IMR-90 (cell line): ENCODE results near the gene ERGIC1.

ENCODE experiments used
- CEBPB ChIP-seq: IDR thresholded peaks from 2 replicates; pipeline ENCODE4 v1.6.1; 2012; ENCODE audit warnings: low read depth, low read length, improper control_type of control experiment
- CHD1 ChIP-seq: IDR thresholded peaks from 2 replicates; pipeline ENCODE4 v1.6.1; 2012; ENCODE audit warnings: low read depth, low read length, improper control_type of control experiment
- MAFK ChIP-seq: IDR thresholded peaks from 2 replicates; pipeline ENCODE4 v1.6.1; 2012; ENCODE audit warnings: low read depth, low read length, improper control_type of control experiment
- MXI1 ChIP-seq: IDR thresholded peaks from 2 replicates; pipeline ENCODE4 v1.6.1; 2012; ENCODE audit warnings: low read depth, mild to moderate bottlenecking, low read length, moderate library complexity, borderline replicate concordance
- POLR2A ChIP-seq: IDR thresholded peaks from 2 replicates; pipeline ENCODE4 v1.6.1; 2012; ENCODE audit warnings: mild to moderate bottlenecking, low read depth, low read length
- RCOR1 ChIP-seq: IDR thresholded peaks from 2 replicates; pipeline ENCODE4 v1.6.1; 2012; ENCODE audit warnings: mild to moderate bottlenecking, low read length, improper control_type of control experiment; ENCODE audit not compliant: insufficient replicate concordance
- SMC3 ChIP-seq: fragments of 150-350 bp; IDR thresholded peaks from 2 replicates; pipeline ENCODE4 v1.6.1; 2016; ENCODE audit warnings: low read depth, mild to moderate bottlenecking, antibody characterized with exemption, low read length, moderate library complexity
- TF ChIP-seq, protein P1 (sequence below): conservative IDR thresholded peaks from 2 replicates; pipeline ENCODE4 v1.5.1; 2012; ENCODE audit warnings: mild to moderate bottlenecking, low read depth, low read length, improper control_type of control experiment
- TF ChIP-seq, protein P2 (sequence below): fragments of 150-350 bp; IDR thresholded peaks from 2 replicates; pipeline ENCODE4 v1.6.1; 2017; ENCODE audit warnings: mild to moderate bottlenecking, antibody characterized with exemption, low read length, low read depth

DNA sequence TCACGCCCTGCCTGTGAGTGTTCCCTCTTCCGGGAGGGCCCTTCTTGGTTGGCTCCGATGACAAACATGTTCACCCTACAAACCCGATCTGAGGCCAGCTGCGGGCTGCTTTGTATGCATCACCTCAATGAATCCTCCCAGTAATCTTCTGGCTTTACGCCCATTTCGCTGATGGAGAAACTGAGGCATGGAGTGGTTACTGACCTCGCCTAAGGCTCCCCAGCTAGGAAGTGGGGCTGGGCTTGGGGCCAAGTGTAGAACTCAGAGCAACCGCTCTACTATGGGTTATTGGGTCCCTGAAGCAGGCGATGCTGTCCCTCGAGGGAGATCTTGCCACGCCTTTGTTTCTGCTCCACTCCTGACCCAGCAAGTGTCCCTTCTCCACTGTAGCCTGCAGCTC lies 86.9 kb downstream of the ERGIC1 start:
- TF ChIP-seq, protein P1, sequence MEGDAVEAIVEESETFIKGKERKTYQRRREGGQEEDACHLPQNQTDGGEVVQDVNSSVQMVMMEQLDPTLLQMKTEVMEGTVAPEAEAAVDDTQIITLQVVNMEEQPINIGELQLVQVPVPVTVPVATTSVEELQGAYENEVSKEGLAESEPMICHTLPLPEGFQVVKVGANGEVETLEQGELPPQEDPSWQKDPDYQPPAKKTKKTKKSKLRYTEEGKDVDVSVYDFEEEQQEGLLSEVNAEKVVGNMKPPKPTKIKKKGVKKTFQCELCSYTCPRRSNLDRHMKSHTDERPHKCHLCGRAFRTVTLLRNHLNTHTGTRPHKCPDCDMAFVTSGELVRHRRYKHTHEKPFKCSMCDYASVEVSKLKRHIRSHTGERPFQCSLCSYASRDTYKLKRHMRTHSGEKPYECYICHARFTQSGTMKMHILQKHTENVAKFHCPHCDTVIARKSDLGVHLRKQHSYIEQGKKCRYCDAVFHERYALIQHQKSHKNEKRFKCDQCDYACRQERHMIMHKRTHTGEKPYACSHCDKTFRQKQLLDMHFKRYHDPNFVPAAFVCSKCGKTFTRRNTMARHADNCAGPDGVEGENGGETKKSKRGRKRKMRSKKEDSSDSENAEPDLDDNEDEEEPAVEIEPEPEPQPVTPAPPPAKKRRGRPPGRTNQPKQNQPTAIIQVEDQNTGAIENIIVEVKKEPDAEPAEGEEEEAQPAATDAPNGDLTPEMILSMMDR: no peak
- no peak for TF ChIP-seq CEBPB
- TF ChIP-seq MAFK: no peak
- TF ChIP-seq, protein P2, sequence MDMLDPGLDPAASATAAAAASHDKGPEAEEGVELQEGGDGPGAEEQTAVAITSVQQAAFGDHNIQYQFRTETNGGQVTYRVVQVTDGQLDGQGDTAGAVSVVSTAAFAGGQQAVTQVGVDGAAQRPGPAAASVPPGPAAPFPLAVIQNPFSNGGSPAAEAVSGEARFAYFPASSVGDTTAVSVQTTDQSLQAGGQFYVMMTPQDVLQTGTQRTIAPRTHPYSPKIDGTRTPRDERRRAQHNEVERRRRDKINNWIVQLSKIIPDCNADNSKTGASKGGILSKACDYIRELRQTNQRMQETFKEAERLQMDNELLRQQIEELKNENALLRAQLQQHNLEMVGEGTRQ: no peak
- peak; percentile 57; the same call in 1 of the 2 replicates for TF ChIP-seq POLR2A
- no peak for TF ChIP-seq MXI1
- no peak for TF ChIP-seq SMC3
- TF ChIP-seq CHD1: no peak
- TF ChIP-seq RCOR1: no peak
